Dermis blood vessel endothelial cell (primary cell): Measurements from ENCODE around the gene NOXO1. TPM values are rescaled to one million over a fixed set of nuclear protein-coding genes. Genes with fewer than 3 reads are reported as not detected.

Experiments used
- DNase-seq: peaks from one replicate; pipeline ENCODE4 v3.0.0; 2010
- total RNA-seq: library from RNA; depleted of rRNA; stranded (reverse); fragments of >200 nt; gene quantifications from 2 replicates; pipeline ENCODE4 v1.2.3, GENCODE V29; 2014

Gene NOXO1
- total RNA-seq, 1 donor from 2014 or later: 0.34 TPM

GRCh38 chr16:1997494-1998359, 16.5 kb upstream of the NOXO1 start:
- no peak for DNase-seq

- DNase-seq: no peak
These were observed 12.5 kb upstream of the NOXO1 start for GRCh38 chr16:1993731-1994131.

- no peak for DNase-seq
These were observed 11.5 kb upstream of the NOXO1 start for GRCh38 chr16:1992704-1993317.

GRCh38 chr16:1991948-1992703, 10.9 kb upstream of the NOXO1 start:
- DNase-seq: peak; percentile 93

GRCh38 chr16:1991588-1991947, 10.3 kb upstream of the NOXO1 start:
- DNase-seq: no peak

GRCh38 chr16:1991135-1991551, 9.9 kb upstream of the NOXO1 start:
- no peak for DNase-seq

GRCh38 chr16:1990351-1991134, 9.3 kb upstream of the NOXO1 start:
- DNase-seq: no peak

- DNase-seq: no peak
These were observed 8.8 kb upstream of the NOXO1 start for GRCh38 chr16:1990101-1990350.

- DNase-seq: no peak
These were observed 8.2 kb upstream of the NOXO1 start, which contains the start of gene SYNGR3 for GRCh38 chr16:1989209-1990100. SYNGR3 (plus strand) TSS chr16:1989970; CDS start chr16:1990103, 133 bp downstream.

- no peak for DNase-seq
These were observed 5.9 kb upstream of the NOXO1 start for GRCh38 chr16:1987198-1987597.

GRCh38 chr16:1985466-1986150, 4.3 kb upstream of the NOXO1 start:
- DNase-seq: no peak

- no peak for DNase-seq
These were observed 3.3 kb upstream of the NOXO1 start for GRCh38 chr16:1984347-1985225.

- DNase-seq: peak; percentile 97
These were observed 2.5 kb upstream of the NOXO1 start, which contains the start of gene GFER for GRCh38 chr16:1983544-1984346. GFER (plus strand) TSS chr16:1984193; CDS start chr16:1984219, 26 bp downstream.

GRCh38 chr16:1982991-1983543, 1.8 kb upstream of the NOXO1 start:
- no peak for DNase-seq

- no peak for DNase-seq
These were observed 754 bp upstream of the NOXO1 start for GRCh38 chr16:1982013-1982433.

- DNase-seq: no peak
These were observed 540 bp downstream of the NOXO1 start for GRCh38 chr16:1980770-1981087.

- no peak for DNase-seq
These were observed 1.1 kb downstream of the NOXO1 start for GRCh38 chr16:1980030-1980769.
